ENCODE measurements around the gene SLC19A1. TPM values are rescaled to one million over a fixed set of nuclear protein-coding genes. Genes with fewer than 3 reads are reported as not detected.
"Not testable (repeated sequence)": the region's sequence is repeated elsewhere in the genome, so short reads cannot be mapped to it uniquely, and the experiment has no call there.

Gene SLC19A1
- total RNA-seq, 1 donor, result 7.4 TPM

DNA sequence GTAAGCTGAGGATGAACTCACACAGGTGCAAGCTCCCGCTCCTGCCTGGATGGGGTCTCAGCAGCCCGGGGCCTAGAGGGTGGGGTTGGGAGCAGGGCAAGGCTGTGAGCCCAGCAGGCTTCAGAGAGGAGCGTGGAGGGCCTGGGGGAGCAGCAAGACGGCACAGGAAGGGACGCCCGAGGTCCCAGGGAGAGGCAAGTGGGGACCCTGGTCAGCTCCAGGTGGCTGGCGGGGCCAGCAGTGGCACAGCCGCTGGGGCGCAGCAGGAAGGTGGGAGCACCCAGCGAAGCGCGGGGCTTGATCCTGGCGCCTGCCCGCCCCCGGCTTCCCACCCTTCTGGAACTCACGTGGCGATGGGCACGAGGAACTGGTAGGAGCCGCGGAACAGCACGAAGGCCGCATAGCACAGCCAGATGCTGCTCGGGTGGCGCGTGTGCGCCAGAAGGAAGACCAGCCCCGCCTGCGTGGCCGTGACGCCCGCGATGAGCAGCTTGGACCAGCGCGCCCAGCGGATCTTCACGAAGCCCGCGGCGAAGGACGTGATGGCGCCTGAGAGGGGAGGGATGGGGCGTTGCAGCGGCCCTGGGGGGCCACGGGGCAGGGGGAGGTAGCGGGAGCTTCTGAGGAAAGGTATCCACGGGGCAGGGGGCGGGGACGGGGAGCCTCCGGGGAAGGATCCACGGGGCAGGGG lies 11.7 kb downstream of the SLC19A1 start:
- TF ChIP-seq, protein P1, sequence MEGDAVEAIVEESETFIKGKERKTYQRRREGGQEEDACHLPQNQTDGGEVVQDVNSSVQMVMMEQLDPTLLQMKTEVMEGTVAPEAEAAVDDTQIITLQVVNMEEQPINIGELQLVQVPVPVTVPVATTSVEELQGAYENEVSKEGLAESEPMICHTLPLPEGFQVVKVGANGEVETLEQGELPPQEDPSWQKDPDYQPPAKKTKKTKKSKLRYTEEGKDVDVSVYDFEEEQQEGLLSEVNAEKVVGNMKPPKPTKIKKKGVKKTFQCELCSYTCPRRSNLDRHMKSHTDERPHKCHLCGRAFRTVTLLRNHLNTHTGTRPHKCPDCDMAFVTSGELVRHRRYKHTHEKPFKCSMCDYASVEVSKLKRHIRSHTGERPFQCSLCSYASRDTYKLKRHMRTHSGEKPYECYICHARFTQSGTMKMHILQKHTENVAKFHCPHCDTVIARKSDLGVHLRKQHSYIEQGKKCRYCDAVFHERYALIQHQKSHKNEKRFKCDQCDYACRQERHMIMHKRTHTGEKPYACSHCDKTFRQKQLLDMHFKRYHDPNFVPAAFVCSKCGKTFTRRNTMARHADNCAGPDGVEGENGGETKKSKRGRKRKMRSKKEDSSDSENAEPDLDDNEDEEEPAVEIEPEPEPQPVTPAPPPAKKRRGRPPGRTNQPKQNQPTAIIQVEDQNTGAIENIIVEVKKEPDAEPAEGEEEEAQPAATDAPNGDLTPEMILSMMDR (IDR thresholded peaks at IDR 0.05; ENCODE audit: insufficient read depth, low read length), result no peak
- no peak for DNase-seq (ENCODE audit: low read depth)
- H3K4me3 ChIP-seq (ENCODE audit: low read depth, low read length), result no peak overlapping the region

DNA sequence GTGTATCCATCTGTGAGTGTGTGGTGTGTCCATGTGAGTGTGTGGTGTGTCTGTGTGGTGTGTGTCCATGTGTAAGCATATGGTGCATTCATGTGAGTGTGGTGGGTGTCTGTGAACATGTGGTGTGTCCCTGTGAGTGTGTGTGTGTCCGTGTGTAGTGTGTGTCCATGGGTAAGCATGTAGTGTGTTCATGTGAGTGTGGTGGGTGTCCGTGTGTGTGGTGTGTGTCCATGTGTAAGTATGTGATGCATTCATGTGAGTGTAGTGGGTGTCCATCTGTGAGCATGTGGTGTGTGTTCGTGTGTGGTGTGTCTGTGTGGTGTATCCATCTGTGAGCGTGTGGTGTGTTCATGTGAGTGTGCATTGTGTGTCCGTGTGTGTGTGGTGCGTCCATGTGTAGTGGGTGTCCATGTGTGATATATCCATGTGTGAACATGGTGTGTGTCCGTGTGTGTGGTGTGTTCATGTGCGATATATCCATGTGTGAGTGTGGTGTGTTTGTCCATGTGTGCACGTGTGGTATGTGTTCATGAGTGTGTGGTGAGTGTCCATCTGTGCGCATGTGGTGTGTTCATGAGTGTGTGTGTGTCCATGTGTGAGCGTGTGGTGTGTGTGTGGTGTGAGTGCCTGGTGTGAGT lies 12.3 kb downstream of the SLC19A1 start:
- DNase-seq (ENCODE audit: low read depth), result no peak
- H3K4me3 ChIP-seq (ENCODE audit: low read depth, low read length), result no peak overlapping the region
- TF ChIP-seq, protein P1 (IDR thresholded peaks at IDR 0.05; ENCODE audit: insufficient read depth, low read length), result no peak

DNA sequence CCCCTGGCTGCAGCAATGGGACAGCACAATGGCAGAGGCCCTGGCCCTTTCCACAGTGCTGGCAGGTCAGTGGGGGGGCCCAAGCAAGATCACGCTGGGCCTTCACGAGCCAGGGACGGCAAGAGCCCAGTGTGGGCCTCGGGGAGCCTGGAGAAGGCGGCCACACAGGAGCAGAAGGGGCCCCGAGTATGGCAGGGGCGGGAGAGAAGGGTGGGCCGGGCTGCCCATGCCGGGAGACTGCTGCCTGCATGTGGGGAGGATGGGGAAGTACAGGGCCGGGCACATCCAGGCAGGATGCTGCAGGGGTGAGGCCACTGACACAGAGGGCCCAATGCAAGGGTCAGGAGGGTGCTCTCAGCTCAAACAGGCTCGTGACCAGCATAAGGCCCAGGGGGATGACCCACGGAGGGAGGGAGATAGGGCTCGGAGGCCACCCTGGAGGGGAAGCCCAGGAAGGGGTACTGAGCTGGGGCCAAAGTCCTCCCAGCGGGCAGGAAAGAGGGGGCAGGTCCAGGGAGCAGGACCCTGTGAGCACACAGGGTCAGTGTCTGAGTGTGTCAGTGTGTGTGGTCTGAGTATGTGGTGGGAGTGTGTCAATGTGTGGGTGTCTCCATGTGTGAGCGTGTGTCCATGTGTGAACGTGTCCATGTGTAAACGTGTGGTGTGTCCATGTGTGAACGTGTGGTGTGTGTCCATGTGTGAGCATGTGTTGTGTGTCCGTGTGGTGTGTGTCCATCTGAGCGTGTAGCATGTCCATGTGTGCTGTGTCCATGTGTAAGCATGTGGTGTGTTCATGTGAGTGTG lies 13.1 kb downstream of the SLC19A1 start:
- no peak for DNase-seq (ENCODE audit: low read depth)
- H3K4me3 ChIP-seq (ENCODE audit: low read depth, low read length), result no peak overlapping the region
- TF ChIP-seq, protein P1 (IDR thresholded peaks at IDR 0.05; ENCODE audit: insufficient read depth, low read length), result no peak

DNA sequence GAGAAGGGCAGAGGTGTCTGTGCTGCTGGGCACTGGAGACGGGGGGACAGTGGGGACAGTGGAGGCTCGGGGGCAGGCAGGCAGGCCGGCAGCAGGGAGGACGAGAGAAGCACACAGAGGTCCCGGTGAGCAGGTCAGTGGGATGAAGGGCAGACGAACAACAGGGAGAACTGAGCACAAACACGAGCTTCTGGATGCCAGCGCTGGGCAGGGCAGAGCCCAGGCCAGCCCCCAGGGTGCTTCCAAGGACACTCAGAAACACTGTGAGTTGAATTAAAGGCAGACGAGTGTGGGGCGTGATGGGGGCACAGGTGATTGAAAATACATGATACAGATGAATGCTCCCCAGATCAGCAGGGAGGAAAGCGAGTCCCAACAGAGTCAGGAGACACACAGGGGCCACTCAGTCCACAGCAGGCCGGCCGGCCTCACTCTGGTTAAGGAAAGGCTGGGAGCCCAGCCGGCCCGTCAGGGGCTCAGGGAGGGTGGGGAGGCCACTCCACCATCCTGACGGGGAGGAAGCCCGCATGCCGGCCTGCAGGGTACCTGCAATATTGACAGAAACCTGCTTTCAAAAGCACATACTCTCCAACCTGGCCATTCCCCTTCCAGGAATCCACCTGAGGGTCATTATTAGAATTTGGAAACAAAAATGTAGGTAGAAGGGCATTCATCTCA lies 14.1 kb downstream of the SLC19A1 start:
- DNase-seq (ENCODE audit: low read depth), result no peak
- TF ChIP-seq, protein P1 (IDR thresholded peaks at IDR 0.05; ENCODE audit: insufficient read depth, low read length), result no peak
- H3K4me3 ChIP-seq (ENCODE audit: low read depth, low read length), result no peak overlapping the region

DNA sequence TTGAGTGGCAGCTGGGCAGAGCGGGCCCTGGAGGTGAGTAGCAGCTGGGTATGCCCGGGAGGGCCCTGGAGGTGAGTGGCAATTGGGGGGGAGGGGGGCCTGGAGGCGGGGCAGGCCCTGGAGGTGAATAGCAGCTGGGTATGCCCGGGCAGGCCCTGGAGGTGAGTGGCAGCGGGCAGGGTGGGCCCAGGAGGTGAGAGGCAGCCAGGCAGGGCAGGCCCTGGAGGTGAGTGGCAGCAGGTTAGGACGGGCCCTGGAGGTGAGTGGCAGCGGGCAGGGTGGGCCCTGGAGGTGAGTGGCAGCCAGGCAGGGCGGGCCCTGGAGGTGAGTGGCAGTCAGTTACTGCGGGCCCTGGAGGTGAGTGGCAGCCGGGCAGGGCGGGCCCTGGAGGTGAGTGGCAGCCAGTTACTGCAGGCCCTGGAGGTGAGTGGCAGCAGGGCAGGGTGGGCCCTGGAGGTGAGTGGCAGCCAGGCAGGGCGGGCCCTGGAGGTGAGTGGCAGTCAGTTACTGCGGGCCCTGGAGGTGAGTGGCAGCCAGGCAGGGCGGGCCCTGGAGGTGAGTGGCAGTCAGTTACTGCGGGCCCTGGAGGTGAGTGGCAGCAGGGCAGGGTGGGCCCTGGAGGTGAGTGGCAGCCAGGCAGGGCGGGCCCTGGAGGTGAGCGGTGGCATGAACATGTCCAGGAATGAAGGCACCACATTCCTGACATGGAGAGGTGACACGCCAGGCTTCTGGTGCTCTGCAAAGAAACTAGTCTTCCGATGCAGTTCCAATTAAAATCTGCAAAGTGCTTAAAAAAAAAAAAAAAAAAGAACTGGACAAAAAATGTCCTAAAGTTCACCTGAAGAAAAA lies 14.9 kb downstream of the SLC19A1 start:
- H3K4me3 ChIP-seq (ENCODE audit: low read depth, low read length); DNase-seq (ENCODE audit: low read depth): not testable (repeated sequence)

DNA sequence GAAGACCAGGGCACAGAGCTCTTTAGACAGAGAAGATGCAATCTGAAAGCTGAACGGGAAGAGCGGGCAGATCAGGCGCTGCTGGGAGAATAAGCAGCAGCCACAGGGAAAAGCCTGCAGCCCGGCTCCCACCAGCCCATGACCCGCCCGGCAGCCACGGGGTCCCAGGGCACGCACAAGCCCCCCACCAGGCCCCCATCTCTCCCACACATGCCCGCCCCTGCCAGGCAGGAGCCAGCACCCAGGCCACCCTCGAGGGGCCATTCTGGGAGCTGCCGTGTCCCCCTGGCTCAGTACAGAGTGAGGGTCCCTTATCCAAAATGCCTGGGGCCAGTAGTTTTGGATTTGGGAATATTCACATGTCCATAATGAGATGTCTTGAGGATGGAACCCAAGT lies 16.3 kb downstream of the SLC19A1 start:
- TF ChIP-seq, protein P1 (IDR thresholded peaks at IDR 0.05; ENCODE audit: insufficient read depth, low read length), result no peak
- no peak overlapping the region for H3K4me3 ChIP-seq (ENCODE audit: low read depth, low read length)
- DNase-seq (ENCODE audit: low read depth), result no peak
